HepG2 (cell line): ENCODE data around the gene CEACAM3. TPM values are rescaled to one million over a fixed set of nuclear protein-coding genes. Genes with fewer than 3 reads are reported as not detected.
A peak's percentile ranks its signal among the peaks of the same experiment; 100 is the strongest.

Experiments
- ARID2 ChIP-seq: sonication (generic); formaldehyde crosslinking; IDR thresholded peaks from 2 replicates; pipeline ENCODE4 v1.8.1; 2022; ENCODE audit warnings: mild to moderate bottlenecking, missing genetic modification reagents, borderline replicate concordance
- ISX ChIP-seq: sonication (generic); formaldehyde crosslinking; conservative IDR thresholded peaks from 2 replicates; pipeline ENCODE4 v1.5.0; 2020; ENCODE audit warnings: missing genetic modification reagents
- SOX5 ChIP-seq: IDR thresholded peaks from 2 replicates; pipeline ENCODE4 v1.6.1; 2016; ENCODE audit warnings: borderline replicate concordance
- STAG1 ChIP-seq: sonication (generic); formaldehyde crosslinking; IDR thresholded peaks from 2 replicates; pipeline ENCODE4 v1.4.0; 2020; ENCODE audit warnings: missing genetic modification reagents
- TMF1 ChIP-seq: sonication (generic); formaldehyde crosslinking; IDR thresholded peaks from 2 replicates; pipeline ENCODE4 v1.8.1; 2022; ENCODE audit warnings: low read depth, missing genetic modification reagents
- ZNF253 ChIP-seq: sonication (generic); formaldehyde crosslinking; IDR thresholded peaks from 2 replicates; pipeline ENCODE4 v1.8.0; 2022; ENCODE audit warnings: mild to moderate bottlenecking, missing genetic modification reagents, borderline replicate concordance
- ZNF501 ChIP-seq: sonication (generic); formaldehyde crosslinking; IDR thresholded peaks from 2 replicates; pipeline ENCODE4 v1.5.1; 2020; ENCODE audit warnings: mild to moderate bottlenecking, moderate library complexity, missing genetic modification reagents
- ZNF761 ChIP-seq: sonication (generic); formaldehyde crosslinking; conservative IDR thresholded peaks from 2 replicates; pipeline ENCODE4 v1.4.0; 2020; ENCODE audit warnings: mild to moderate bottlenecking, missing genetic modification reagents
- ZNF883 ChIP-seq: sonication (generic); formaldehyde crosslinking; IDR thresholded peaks from 2 replicates; pipeline ENCODE4 v1.5.1; 2020; ENCODE audit warnings: mild to moderate bottlenecking, missing genetic modification reagents; ENCODE audit errors: not compliant biosample characterization
- polyA plus RNA-seq, 8 experiments: library from polyadenylated mRNA; depleted of rRNA in 3 of 8; stranded (reverse) in 7 of 8; unstranded in 1 of 8; fragments of >200 nt; fragmentation: Illumina TruSeq in 4 of 8; extraction: Trizol in 4 of 8; gene quantifications; 2 replicates each; pipeline versions ENCODE4 v1.2.1 to v1.2.3, GENCODE V29; 2011 to 2016; ENCODE audit warnings: low read depth in 4 of 8, missing spikeins in 1 of 8, mixed read lengths in 1 of 8; ENCODE audit not compliant: insufficient read depth in 1 of 8
- total RNA-seq, 5 experiments: library from RNA; depleted of rRNA; stranded (reverse); fragments of >200 nt; fragmentation: Illumina TruSeq; extraction: Trizol; gene quantifications; 2 replicates each; pipeline ENCODE4 v1.2.3, GENCODE V29; 2016; ENCODE audit warnings: low read depth in 1 of 5
- TF ChIP-seq, protein P1 (sequence below): sonication (generic); formaldehyde crosslinking; IDR thresholded peaks from 2 replicates; pipeline ENCODE4 v1.9.0; 2021; ENCODE audit warnings: mild to moderate bottlenecking, missing genetic modification reagents
- TF ChIP-seq, protein P2 (sequence below): sonication (generic); formaldehyde crosslinking; IDR thresholded peaks from one replicate; pipeline ENCODE4 v1.5.1; 2020; ENCODE audit warnings: mild to moderate bottlenecking, missing genetic modification reagents; ENCODE audit errors: not compliant biosample characterization

The CEACAM3 gene
- total and polyA plus RNA-seq, 2 of the 13 experiments (the other 11 are each of a cell fraction or from before 2014, with no cell fraction given) = not detected

DNA sequence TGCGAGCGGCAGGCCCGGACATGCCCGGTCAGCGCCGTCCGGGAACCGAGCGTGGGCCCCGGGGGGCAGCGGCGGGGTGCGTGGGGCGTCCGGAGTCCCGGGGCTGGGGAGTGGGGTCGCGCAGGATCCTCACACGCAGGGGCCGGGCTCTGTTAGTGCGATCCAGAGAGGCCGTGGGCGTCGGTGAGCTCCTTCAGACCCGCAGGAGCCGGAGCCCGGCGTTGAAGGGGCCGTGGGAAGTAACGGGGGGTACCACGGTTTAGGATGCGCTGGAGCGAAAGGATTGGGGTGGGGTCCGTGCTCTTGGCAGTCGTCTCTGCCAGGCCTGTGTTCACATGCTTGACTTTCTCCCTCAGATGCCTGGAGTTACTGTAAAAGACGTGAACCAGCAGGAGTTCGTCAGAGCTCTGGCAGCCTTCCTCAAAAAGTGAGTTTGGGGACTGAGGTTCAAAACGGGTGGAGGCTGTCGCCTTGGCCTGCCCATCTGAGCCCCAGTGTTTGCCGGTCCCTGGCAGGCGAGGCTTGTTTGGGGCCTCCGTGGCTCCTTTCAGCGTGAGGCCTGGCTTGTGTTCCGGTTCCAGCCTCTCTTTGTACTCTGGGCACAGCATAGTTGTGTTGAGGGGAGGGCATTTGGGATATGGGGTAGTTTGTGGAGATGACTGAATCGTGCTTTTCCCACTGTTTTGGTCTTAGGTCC is 64.2 kb downstream of the CEACAM3 start (continued):
- TF ChIP-seq, protein P1, sequence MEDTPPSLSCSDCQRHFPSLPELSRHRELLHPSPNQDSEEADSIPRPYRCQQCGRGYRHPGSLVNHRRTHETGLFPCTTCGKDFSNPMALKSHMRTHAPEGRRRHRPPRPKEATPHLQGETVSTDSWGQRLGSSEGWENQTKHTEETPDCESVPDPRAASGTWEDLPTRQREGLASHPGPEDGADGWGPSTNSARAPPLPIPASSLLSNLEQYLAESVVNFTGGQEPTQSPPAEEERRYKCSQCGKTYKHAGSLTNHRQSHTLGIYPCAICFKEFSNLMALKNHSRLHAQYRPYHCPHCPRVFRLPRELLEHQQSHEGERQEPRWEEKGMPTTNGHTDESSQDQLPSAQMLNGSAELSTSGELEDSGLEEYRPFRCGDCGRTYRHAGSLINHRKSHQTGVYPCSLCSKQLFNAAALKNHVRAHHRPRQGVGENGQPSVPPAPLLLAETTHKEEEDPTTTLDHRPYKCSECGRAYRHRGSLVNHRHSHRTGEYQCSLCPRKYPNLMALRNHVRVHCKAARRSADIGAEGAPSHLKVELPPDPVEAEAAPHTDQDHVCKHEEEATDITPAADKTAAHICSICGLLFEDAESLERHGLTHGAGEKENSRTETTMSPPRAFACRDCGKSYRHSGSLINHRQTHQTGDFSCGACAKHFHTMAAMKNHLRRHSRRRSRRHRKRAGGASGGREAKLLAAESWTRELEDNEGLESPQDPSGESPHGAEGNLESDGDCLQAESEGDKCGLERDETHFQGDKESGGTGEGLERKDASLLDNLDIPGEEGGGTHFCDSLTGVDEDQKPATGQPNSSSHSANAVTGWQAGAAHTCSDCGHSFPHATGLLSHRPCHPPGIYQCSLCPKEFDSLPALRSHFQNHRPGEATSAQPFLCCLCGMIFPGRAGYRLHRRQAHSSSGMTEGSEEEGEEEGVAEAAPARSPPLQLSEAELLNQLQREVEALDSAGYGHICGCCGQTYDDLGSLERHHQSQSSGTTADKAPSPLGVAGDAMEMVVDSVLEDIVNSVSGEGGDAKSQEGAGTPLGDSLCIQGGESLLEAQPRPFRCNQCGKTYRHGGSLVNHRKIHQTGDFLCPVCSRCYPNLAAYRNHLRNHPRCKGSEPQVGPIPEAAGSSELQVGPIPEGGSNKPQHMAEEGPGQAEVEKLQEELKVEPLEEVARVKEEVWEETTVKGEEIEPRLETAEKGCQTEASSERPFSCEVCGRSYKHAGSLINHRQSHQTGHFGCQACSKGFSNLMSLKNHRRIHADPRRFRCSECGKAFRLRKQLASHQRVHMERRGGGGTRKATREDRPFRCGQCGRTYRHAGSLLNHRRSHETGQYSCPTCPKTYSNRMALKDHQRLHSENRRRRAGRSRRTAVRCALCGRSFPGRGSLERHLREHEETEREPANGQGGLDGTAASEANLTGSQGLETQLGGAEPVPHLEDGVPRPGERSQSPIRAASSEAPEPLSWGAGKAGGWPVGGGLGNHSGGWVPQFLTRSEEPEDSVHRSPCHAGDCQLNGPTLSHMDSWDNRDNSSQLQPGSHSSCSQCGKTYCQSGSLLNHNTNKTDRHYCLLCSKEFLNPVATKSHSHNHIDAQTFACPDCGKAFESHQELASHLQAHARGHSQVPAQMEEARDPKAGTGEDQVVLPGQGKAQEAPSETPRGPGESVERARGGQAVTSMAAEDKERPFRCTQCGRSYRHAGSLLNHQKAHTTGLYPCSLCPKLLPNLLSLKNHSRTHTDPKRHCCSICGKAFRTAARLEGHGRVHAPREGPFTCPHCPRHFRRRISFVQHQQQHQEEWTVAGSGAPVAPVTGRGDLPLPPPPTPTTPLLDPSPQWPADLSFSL (CRISPR knock-in tag) = no peak
- no peak for TF ChIP-seq STAG1 (CRISPR knock-in tag)
- TF ChIP-seq ZNF253 (CRISPR knock-in tag) = no peak
- TF ChIP-seq ZNF883 (CRISPR knock-in tag) = peak; percentile 74
- 0 out of 2 replicates have a peak, but pooled peaks have one; percentile 25 for TF ChIP-seq ISX (CRISPR knock-in tag)
- TF ChIP-seq, protein P2, sequence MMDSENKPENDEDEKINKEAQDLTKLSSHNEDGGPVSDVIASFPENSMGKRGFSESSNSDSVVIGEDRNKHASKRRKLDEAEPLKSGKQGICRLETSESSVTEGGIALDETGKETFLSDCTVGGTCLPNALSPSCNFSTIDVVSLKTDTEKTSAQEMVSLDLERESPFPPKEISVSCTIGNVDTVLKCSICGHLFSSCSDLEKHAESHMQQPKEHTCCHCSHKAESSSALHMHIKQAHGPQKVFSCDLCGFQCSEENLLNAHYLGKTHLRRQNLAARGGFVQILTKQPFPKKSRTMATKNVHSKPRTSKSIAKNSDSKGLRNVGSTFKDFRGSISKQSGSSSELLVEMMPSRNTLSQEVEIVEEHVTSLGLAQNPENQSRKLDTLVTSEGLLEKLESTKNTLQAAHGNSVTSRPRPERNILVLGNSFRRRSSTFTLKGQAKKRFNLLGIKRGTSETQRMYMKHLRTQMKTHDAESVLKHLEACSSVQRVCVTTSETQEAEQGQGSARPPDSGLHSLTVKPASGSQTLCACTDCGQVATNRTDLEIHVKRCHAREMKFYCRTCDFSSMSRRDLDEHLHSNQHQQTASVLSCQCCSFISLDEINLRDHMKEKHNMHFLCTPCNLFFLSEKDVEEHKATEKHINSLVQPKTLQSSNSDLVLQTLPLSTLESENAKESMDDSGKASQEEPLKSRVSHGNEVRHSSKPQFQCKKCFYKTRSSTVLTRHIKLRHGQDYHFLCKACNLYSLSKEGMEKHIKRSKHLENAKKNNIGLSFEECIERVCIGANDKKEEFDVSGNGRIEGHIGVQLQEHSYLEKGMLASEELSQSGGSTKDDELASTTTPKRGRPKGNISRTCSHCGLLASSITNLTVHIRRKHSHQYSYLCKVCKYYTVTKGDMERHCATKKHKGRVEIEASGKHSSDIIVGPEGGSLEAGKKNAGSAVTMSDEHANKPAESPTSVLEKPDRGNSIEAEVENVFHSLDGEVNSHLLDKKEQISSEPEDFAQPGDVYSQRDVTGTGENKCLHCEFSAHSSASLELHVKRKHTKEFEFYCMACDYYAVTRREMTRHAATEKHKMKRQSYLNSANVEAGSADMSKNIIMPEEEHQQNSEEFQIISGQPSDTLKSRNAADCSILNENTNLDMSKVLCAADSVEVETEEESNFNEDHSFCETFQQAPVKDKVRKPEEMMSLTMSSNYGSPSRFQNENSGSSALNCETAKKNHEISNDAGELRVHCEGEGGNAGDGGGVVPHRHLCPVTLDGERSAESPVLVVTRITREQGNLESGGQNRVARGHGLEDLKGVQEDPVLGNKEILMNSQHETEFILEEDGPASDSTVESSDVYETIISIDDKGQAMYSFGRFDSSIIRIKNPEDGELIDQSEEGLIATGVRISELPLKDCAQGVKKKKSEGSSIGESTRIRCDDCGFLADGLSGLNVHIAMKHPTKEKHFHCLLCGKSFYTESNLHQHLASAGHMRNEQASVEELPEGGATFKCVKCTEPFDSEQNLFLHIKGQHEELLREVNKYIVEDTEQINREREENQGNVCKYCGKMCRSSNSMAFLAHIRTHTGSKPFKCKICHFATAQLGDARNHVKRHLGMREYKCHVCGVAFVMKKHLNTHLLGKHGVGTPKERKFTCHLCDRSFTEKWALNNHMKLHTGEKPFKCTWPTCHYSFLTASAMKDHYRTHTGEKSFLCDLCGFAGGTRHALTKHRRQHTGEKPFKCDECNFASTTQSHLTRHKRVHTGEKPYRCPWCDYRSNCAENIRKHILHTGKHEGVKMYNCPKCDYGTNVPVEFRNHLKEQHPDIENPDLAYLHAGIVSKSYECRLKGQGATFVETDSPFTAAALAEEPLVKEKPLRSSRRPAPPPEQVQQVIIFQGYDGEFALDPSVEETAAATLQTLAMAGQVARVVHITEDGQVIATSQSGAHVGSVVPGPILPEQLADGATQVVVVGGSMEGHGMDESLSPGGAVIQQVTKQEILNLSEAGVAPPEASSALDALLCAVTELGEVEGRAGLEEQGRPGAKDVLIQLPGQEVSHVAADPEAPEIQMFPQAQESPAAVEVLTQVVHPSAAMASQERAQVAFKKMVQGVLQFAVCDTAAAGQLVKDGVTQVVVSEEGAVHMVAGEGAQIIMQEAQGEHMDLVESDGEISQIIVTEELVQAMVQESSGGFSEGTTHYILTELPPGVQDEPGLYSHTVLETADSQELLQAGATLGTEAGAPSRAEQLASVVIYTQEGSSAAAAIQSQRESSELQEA = peak; percentile 49
- TF ChIP-seq SOX5 (CRISPR knock-in tag) = no peak
- TF ChIP-seq ARID2 (CRISPR knock-in tag) = 0 out of 2 replicates have a peak, but pooled peaks have one; percentile 50
- peak; percentile 21; the same call in 1 of the 2 replicates for TF ChIP-seq ZNF501
- TF ChIP-seq ZNF761 (CRISPR knock-in tag) = no peak
- no peak for TF ChIP-seq TMF1 (CRISPR knock-in tag)
